Panc1 (cell line): ENCODE measurements around the gene TECR. TPM values are rescaled to one million over a fixed set of nuclear protein-coding genes. Genes with fewer than 3 reads are reported as not detected.

Experiments
- ATAC-seq: fragments of 200-7000 bp; cut with Tn5 transposase; 2 replicates; pipeline ENCODE4 v1.9.1; 2020; ENCODE audit warnings: mild to moderate bottlenecking, moderate library complexity
- BruUV-seq: library from RNA; stranded (reverse); fragments of 400-500 nt; replicated peaks from 2 replicates; lab custom pipeline; 2021; lab: Mats Ljungman, UMichigan
- CTCF ChIA-PET: fragments of 300-600 bp; sonication (Branson Sonifier 250); formaldehyde crosslinking; loops from one replicate; lab custom pipeline; 2022; ENCODE audit warnings: antibody characterized with exemption; lab: Charles Lee
- POLR2A ChIA-PET: fragments of 300-600 bp; sonication (Branson Sonifier 250); formaldehyde crosslinking; loops from one replicate; lab custom pipeline; 2022; ENCODE audit warnings: antibody characterized with exemption; lab: Charles Lee
- DNase-seq: peaks from one replicate; pipeline ENCODE4 v3.0.0-alpha.2; 2010; ENCODE audit warnings: low read depth, low spot score
- H3K27ac ChIP-seq: 2 replicates; pipeline ENCODE4 v1.5.1; 2011; ENCODE audit warnings: mild to moderate bottlenecking, low read length, inconsistent platforms
- H3K27me3 ChIP-seq: fragments of 200-500 bp; sonication (Bioruptor generic); 2 replicates; pipeline ENCODE4 v1.6.0; 2014; ENCODE audit warnings: low read length, inconsistent platforms; ENCODE audit not compliant: control insufficient read depth, insufficient read depth
- H3K36me3 ChIP-seq: fragments of 200-500 bp; sonication (Bioruptor generic); 2 replicates; pipeline ENCODE4 v1.5.1; 2014; ENCODE audit warnings: inconsistent platforms, mild to moderate bottlenecking, low read length, moderate library complexity; ENCODE audit not compliant: control insufficient read depth, insufficient read depth
- H3K4me1 ChIP-seq: 2 replicates; pipeline ENCODE4 v1.5.1; 2011; ENCODE audit warnings: inconsistent platforms, mild to moderate bottlenecking, low read length, moderate library complexity; ENCODE audit not compliant: control insufficient read depth, insufficient read depth
- H3K4me3 ChIP-seq, 2 experiments: 2 replicates each; pipeline ENCODE4 v1.5.1; 2011 to 2012; ENCODE audit warnings: low read depth in 2 of 2, low read length in 2 of 2, mild to moderate bottlenecking in 2 of 2, inconsistent platforms in 1 of 2, moderate library complexity in 1 of 2
- H3K9me3 ChIP-seq: fragments of 200-500 bp; sonication (Bioruptor generic); 2 replicates; pipeline ENCODE4 v1.5.1; 2014; ENCODE audit warnings: low read depth, mild to moderate bottlenecking, inconsistent platforms, low read length, moderate library complexity; ENCODE audit not compliant: control insufficient read depth, insufficient read depth
- POLR2AphosphoS5 ChIP-seq: IDR thresholded peaks from 2 replicates; pipeline ENCODE4 v1.6.1; 2012; ENCODE audit warnings: mild to moderate bottlenecking, low read depth, low read length, moderate library complexity
- REST ChIP-seq, 2 experiments: IDR thresholded peaks; 2 replicates each; pipeline ENCODE4 v1.6.1; 2011 to 2012; ENCODE audit warnings: low read depth in 2 of 2, control low read depth in 1 of 2, low read length in 1 of 2, mild to moderate bottlenecking in 1 of 2, moderate library complexity in 1 of 2; ENCODE audit not compliant: insufficient read depth in 1 of 2
- SIN3A ChIP-seq: IDR thresholded peaks from 2 replicates; pipeline ENCODE4 v1.6.1; 2012; ENCODE audit warnings: low read depth, mild to moderate bottlenecking, low read length, moderate library complexity, borderline replicate concordance; ENCODE audit not compliant: insufficient read depth
- TCF7L2 ChIP-seq: IDR thresholded peaks from 2 replicates; pipeline ENCODE4 v1.6.1; 2011; ENCODE audit warnings: mild to moderate bottlenecking, low read depth, low read length, inconsistent platforms
- in situ Hi-C: cut with HindIII; loops from 2 replicates; pipeline ENCODE4 v1.10.0; 2016; ENCODE audit warnings: low sequenced_read_pairs, low pct_unique_long_range_greater_than_20kb
- intact Hi-C: fragments of 100-400 bp; cut with micrococcal nuclease; formaldehyde crosslinking; loops from one replicate; pipeline ENCODE4 v1.10.0; 2022; ENCODE audit not compliant: unreplicated experiment
- total RNA-seq: library from RNA; stranded (reverse); gene quantifications from one replicate; pipeline ENCODE4 v1.2.1, GENCODE V29; 2021; ENCODE audit not compliant: unreplicated experiment
- TF ChIP-seq, protein P1 (sequence below): fragments of 450-650 bp; IDR thresholded peaks from 2 replicates; pipeline ENCODE4 v1.5.1; 2017; ENCODE audit warnings: mild to moderate bottlenecking

TECR gene
- total RNA-seq, 1 experiment from 2014 or later: 233 TPM

- ATAC-seq (no peak), DNase-seq (no peak)
- Histone ChIP-seq H3K36me3 (no peaks in the 10 kb centered on the region), H3K27me3 (no peaks in the 10 kb centered on the region), H3K27ac (peak overlapping the region; percentile 85), H3K9me3 (no peaks in the 10 kb centered on the region), H3K4me3 (no peak overlapping the region), H3K4me1 (peaks cover 57% of the 10 kb centered on the region)
- in situ Hi-C loops (no loop called here), intact Hi-C loops (no loop called here)
- POLR2A ChIA-PET: no interaction called here
- no TSS peak for BruUV-seq
- TF ChIP-seq, protein P1, sequence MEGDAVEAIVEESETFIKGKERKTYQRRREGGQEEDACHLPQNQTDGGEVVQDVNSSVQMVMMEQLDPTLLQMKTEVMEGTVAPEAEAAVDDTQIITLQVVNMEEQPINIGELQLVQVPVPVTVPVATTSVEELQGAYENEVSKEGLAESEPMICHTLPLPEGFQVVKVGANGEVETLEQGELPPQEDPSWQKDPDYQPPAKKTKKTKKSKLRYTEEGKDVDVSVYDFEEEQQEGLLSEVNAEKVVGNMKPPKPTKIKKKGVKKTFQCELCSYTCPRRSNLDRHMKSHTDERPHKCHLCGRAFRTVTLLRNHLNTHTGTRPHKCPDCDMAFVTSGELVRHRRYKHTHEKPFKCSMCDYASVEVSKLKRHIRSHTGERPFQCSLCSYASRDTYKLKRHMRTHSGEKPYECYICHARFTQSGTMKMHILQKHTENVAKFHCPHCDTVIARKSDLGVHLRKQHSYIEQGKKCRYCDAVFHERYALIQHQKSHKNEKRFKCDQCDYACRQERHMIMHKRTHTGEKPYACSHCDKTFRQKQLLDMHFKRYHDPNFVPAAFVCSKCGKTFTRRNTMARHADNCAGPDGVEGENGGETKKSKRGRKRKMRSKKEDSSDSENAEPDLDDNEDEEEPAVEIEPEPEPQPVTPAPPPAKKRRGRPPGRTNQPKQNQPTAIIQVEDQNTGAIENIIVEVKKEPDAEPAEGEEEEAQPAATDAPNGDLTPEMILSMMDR: no peak
- TF ChIP-seq TCF7L2 (no peak), REST (IDR thresholded peaks at IDR 0.05; ENCODE audit: insufficient read depth in 1 of 2, low read depth in 2 of 2, low read length in 1 of 2) (no peak), SIN3A (no peak), POLR2AphosphoS5 (no peak)
- CTCF ChIA-PET: interaction anchor here (0.6 kb wide), 1 partner anchor 461 kb away, joined by 3 read pairs; no protein-coding TSS in a partner anchor
Measured at GRCh38 chr19:14559916-14560775, 30.8 kb downstream of the TECR start.

- H3K36me3 ChIP-seq: no peaks in the 10 kb centered on the region
- intact Hi-C loops (no loop called here), in situ Hi-C loops (no loop called here)
- ChIA-PET POLR2A (no interaction called here), CTCF (interaction anchor here (0.6 kb wide), 1 partner anchor 462 kb away, joined by 3 read pairs; no protein-coding TSS in a partner anchor)
- no peak for TF ChIP-seq SIN3A
- TF ChIP-seq, protein P1: no peak
- no peak for TF ChIP-seq REST (IDR thresholded peaks at IDR 0.05; ENCODE audit: insufficient read depth in 1 of 2, low read depth in 2 of 2, low read length in 1 of 2)
- no peak for TF ChIP-seq TCF7L2
- TF ChIP-seq POLR2AphosphoS5: no peak
- peaks cover 56% of the 10 kb centered on the region for H3K4me1 ChIP-seq
- H3K9me3 ChIP-seq: no peaks in the 10 kb centered on the region
- no peaks in the 10 kb centered on the region for H3K27me3 ChIP-seq
- ATAC-seq: no peak
- BruUV-seq: no TSS peak
- no peak overlapping the region for H3K4me3 ChIP-seq
- no peak for DNase-seq
- peak overlapping the region; percentile 85 for H3K27ac ChIP-seq
Measured at GRCh38 chr19:14560776-14561108, 31.3 kb downstream of the TECR start.
